Measurements from ENCODE around the gene DDA1.
A peak's percentile ranks its signal among the peaks of the same experiment; 100 is the strongest.

DDA1 gene

DNA sequence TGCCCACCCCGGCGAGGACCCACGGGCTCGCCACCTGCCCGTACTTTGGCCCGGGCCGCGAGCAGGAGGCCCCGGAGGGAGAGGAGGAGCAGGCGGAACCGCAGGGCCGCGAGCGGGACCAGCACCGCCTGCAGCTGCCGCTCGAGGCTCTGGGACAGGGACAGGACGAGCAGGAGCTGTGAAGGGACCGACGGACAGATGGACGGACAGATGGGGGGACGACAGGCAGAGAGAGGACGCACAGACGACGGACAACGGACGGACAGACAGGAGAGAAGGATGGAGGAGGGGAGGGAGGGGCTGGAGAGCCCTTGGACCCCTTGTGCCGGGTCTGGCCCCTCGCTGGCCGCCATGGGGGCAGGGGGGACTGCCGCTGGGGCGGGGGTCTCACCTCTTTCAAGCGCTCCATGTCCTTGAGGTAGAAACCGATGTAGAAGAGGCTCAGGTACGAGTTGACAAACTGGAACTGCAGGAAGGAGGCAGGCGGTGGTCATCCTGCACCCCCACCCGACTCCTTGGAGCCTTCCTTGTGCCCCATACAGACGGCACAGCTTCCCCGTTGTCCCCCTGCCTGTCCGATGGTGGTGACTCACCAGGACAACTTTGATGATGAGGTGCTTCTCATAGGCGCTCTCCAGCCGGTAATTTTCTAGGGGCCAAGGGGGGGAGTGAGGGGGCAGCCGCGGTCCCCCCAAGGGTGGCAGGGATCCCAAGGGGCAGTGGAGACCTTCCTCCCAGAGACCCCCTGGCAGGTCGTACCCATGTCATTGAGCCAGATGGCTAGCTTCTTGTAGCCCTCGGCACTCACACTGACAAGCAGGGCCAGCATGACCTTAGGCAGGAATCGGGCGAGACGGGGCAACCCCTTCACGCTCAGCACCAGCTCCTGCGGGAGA lies 20.3 kb downstream of the DDA1 start:
- DNase-seq (ENCODE audit: low read depth in 2 of 2): no peak

DNA sequence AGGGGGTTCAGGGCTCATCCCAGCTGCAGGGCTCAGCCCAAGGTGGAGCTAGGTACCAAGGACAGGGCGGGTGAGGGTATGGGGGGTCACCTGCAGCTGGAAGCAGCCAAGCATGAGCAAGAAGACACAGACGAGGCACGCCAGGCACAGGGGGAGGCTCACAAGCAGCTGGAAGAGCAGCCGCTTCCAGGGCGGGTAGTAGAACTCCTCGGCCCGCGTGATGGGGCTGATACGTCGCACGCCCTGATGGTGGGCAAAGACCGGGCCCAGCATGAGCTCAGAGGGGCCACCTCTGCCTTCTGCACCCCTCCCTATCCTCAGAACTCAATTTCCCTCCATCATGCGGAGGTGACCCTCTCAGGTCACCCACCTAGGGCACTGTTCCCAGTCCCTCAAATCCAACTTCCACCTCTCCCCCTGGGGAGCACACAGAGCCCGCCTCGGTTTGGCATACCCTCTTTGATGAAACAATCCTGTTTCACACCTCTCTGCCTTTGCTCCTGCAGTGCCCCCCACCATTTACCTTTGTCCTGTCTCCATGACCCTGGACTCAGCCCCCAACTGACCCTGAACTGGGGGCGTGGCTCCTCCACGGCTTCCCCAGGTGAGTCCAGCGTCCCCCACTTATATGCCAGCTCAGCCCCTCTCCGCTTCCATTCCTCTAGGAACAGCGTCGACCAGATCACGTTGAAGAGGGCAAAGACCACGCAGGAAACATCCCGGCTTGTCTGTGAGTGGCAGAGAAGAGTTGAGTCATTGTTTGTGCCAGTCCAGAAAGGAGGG lies 21.1 kb downstream of the DDA1 start:
- no peak for DNase-seq (ENCODE audit: low read depth in 2 of 2)

DNA sequence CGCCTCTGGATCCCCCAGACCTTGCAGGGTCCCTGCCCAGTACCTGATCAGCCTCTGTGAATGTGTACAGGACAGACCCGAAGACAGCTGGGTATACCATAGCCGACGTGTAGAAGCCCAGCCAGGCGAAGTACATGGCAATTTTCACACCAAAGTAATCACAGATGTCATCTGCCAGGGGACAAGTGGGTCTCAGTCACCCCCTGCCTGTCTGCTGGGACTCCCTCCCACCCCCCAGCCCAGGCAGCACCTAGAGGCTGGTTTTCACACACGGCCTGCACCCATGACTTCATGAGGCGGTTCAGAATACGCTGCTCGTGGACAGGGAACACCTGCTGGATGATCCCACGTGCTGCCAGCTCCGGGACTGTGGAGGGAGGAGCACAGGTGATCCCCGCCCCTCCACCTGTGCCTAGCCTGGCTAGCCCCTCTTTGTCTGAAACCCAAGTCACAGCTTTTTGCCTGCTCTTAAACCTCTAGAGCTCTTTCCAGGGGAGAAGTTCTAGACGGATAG lies 21.7 kb downstream of the DDA1 start:
- DNase-seq (ENCODE audit: low read depth in 2 of 2): no peak

DNA sequence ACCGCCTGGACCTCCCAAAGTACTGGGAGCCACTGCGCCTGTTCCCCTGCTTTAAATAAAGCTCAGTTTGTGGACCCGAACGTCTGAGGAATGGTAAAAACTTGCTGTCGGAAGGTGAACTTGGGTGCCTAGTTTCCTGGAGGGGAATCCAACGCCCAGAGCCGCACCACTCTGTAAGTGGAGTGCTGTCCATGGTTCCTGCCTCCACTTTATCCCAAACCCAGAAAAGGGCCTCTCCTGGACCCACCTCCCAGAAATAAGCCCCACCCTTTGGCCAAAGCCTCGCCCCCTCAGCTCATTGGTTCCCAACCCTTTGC lies 23.0 kb downstream of the DDA1 start:
- DNase-seq (ENCODE audit: low read depth in 2 of 2): no peak

DNA sequence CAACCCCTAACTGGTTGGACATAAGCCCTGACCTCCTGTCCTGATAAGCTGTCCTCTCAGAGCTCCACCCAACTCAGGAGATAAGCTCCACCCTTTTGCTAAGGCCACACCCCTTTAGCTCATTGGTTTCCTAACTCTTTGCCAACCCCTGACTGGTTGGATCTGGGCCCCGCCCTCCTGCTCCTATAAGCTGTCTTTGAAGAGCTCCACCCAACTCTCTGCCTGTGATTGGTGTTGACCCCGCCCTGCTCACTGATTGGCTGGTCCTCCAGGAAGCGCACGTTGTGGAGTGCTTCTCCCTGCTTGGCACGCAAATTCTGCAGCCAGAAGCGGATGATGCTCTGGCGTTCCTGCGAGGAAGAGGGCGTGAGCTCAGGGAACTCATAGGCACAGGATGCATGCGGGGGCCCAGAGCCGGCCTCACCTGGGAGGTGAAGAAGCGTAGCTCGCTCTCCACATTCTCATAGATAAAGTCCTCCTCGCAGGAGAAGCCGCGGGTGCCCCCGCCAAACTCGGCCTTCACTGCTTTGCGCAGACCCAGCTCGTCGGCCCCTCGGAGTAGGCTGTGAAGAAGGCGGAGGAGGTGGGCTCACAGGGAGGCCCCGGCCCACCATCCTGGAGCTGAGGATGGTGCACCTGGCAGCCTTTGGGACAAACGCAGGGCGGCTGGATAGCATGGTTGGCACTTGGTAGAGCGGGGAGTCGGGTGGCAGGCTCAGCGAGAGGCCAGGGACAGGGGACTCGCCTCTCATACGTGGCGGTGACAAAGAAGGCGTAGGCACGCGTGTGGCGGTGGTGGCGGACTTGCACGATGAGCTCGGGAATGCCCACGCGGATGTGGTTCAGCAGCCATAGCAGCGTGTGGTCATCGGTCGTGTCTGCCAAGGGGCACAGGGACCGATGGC lies 23.6 kb downstream of the DDA1 start:
- peak in 1 of 2 donors; percentile 50 for DNase-seq (ENCODE audit: low read depth in 2 of 2)

DNA sequence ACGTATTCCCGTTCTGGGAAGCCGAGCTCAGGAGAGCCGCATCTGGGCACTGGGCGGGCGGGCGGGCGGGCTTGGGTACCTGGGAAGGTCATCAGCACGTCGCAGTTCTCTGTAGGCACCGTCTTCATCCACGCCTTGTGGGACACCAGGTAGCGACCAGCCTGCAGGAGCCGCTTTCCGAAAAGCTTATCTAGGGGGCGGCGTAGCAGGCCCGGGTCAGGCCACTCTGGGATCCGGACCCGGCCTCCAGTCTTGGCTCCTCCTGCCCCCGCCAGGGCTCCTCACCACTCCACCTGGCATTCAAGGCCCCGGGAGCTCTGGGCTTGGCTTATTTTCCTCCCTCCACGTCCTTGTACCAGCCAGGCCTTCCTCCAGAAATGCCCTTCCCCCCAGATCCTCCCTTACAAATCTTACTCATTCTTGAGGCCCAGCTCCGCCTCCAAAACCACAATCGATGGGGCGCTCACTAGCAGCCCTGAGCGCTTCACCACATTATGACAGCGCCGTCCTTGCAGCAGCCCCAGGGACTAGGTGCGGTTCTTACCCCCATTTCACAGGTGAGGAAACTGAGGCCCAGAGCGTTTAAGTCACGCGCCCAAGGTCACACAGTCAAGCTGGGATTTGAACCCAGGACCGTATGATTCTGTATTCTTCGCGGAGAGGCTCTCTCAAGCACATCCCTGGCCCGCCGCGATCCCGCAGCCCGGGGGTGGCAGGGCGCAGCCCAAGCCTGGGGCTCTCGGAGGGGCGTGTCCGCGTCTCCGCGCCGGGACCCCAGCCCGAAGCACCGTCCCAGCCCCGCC lies 24.4 kb downstream of the DDA1 start:
- DNase-seq (ENCODE audit: low read depth in 2 of 2): peak; percentile 67 to 76

DNA sequence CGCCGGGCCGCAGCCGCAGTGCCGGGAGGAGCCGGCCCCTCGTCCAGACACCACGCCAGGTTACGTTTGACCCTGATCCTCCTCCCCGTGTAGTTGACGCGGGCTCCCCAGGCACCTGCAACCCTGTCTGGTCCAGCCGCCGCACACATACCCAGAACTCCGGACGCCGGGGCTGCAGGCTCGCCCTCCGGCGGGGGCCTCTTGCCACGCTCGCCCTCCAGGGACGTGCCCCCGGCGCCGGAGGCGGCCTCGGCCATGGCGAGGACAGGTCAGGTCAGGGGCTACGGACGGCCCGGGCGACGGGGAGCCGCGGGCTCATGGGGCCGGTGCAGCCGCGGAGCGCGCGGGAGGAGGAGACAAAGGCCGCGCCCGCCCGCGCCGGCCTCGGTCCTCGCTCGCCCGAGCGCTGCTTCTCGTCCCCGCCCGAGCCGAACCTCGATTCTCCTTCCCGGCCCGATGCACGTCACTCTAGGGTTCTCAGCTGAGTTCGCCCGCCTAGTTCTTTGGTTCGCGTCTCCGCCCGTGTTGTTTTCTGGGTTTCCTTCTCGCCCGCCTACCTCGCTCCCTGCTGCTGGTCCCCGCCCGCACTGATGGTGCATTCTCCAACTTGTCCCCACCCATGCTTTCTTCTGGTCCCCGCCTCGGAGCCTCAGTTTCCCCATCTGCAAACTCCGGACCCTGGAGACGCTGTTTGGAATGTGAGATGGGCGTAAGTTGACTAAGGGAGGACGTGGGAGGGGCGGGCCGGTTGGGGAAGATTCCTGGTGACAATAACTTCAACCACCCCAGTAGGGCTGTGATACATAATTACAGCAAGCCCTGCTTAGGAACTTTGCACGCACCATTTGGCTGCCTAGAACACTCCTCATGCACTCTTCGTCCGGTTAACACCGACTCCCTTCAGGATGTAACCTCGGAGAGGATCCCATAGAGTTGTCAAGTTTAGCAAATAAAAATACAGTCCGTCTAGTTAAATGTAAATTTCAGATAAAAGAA lies 25.3 kb downstream of the DDA1 start, which contains the start of gene ANO8:
TSS of gene ANO8 (minus strand) at position 442 of the 996 bp plus-strand sequence. CDS start at position 257, 185 bp downstream.
- DNase-seq (ENCODE audit: low read depth in 2 of 2): peak; percentile 95 to 98

DNA sequence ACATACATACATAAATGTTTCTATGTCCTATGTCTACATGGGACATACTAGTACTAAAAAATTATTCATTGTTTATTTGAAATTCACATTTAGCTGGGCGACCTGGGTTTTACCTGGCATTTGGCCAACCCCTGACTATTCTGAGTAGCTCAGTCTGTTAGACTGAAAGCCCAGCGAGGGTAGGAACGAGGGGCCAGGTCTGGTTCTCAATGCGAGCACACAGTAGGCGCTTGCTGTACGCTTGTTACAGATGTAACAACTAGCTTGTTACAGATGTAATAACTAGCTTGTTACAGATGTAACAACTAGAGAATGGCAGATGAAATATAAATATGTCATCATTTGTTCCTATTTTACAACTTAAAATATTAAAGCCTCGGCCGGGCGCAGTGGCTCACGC lies 26.2 kb downstream of the DDA1 start:
- DNase-seq (ENCODE audit: low read depth in 2 of 2): no peak

DNA sequence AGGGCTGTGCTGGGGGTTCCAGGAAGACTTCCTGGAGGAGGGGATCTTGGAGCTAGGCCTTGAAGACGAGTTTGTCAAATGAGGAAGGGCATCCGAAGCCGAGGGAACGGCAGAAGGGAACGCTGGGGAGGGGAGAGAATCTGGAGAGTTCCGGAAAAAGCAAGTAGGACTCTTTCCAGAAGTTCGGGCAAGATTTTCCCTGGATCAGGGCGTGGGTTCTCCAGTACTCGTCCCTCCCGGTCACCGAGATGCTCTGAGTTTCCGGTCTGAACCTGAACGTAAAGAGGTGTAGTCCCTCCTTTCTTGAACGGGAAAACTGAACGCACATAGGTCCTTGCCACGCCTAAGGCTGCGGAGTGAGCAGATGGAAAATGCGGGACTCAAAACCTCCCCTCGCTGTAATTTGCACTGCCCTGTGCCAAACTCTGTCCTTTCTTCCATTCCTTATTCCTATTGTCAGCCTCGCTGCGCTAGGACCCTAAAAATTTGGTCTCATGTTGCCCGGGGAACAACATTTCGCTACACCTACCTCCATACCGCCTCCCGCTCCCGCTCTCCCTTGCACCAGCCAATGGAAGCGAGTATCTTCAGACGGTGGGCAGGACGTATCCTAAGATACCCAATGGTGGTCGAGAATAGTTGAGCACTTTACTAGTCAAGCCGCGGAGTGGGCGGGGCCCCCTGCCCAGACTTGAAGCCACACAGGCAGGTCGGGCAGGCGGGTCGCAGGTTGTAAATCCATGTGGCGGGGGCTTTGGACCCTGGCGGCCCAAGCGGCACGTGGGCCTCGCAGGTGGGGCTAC lies 27.7 kb downstream of the DDA1 start, which contains the start of gene GTPBP3:
TSS of gene GTPBP3 (plus strand) at position 682 of the 803 bp plus-strand sequence. CDS start at position 741, 59 bp downstream.
- DNase-seq (ENCODE audit: low read depth in 2 of 2): peak; percentile 95 to 97

DNA sequence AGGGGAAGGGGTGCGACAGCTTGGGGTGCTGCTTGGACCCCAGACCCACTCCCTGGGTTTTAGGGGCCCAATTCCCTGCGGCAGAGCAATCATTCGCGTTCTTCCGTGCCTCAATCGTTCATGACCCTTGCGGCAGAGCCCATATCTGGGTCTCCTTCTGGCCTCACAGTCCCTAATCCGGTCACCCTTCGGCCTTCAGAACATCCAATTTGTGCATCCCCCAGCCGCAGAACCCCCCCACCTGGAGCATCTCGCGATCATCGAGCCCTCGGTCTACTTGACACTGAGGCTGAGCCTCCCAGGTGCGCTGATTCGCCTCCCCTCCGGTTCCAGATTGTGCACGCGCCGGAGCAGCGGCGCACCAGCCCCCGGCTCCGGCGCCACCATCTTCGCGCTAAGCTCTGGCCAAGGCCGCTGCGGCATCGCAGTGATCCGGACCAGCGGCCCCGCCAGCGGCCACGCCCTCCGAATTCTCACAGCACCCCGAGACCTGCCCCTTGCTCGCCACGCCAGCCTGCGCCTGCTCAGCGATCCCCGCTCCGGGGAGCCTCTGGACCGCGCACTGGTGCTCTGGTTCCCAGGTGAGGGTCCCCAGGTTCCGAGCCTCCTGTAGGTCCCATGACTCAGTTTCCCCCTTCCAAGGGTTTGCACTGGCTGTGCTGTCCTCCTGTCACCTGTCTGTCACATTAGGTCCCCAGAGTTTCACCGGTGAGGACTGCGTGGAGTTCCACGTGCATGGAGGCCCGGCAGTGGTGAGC lies 28.5 kb downstream of the DDA1 start:
- DNase-seq (ENCODE audit: low read depth in 2 of 2): no peak

DNA sequence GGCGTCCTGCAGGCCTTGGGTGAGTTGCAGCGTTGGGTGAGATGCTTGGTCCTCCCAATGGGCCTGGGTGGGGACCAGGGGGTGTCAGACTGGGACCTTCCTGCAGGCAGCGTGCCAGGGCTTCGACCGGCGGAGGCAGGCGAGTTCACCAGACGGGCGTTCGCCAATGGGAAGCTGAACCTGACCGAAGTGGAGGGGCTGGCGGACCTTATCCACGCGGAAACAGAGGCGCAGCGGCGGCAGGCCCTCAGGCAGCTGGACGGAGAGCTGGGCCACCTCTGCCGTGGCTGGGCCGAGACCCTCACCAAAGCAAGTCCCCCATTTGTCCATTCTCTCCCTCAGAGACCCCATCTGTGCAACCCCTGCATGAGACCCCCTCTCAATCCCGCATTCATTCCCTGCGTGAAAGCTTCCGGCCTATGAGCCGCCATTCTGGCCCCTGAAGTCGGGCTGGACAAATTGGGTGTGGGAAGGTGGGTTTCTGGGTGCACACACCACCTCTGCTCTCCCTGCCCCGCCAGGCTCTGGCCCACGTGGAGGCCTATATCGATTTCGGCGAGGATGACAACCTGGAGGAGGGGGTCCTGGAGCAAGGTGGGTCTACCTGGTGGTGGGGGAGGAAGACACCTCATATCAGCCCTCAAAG lies 29.2 kb downstream of the DDA1 start:
- no peak for DNase-seq (ENCODE audit: low read depth in 2 of 2)

DNA sequence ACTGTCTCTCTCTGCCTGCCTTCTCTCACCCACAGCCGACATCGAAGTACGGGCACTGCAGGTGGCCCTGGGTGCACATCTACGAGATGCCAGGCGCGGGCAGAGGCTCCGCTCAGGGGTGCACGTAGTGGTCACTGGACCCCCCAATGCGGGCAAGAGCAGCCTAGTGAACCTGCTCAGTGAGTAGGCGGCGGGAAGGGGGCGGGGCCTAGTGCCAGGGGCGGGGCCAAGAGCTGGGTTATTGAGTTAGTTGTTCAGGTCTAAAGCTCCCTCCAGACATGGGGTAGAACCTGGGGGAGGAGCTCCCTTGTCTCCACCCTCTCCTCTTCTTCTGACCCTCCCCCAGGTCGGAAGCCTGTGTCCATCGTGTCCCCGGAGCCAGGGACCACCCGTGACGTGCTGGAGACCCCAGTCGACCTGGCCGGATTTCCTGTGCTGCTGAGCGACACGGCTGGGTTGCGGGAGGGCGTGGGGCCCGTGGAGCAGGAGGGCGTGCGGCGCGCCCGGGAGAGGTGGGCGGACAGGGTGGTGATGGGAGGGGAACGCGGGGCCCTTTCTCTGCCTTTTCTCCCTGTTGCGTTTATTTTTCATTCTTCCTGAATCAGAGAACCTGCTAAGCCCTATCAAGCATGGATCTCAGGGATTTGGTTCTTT lies 29.9 kb downstream of the DDA1 start:
- DNase-seq (ENCODE audit: low read depth in 2 of 2): peak; percentile 64 to 73

DNA sequence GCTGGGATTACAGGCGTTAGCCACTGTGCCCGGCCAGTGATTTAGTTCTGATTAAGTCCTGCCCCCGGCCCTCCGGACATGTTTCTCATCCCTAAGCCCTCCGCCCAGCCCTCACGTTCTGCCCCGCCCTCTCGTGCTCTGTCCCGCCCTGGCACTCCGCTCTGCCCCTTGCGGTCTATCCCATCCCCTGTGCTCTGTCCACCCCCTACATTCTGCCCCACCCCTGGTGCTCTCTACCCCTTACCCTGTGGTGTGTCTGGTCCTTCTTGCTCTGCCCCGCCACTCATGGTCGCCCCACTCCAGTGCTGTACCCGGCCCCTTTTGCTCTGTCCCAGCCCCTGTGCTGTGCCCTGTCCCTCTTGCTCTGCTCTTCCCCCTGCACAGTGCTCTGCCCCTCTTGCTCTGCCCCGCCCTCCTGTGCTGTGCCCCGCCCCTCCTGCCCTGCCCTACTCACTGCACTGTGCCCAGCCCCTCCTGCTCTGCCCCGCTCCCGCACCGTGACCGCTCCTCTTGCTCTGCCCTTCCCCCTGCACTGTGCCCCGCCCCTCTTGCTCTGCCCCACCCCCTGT lies 31.0 kb downstream of the DDA1 start:
- no peak for DNase-seq (ENCODE audit: low read depth in 2 of 2)

DNA sequence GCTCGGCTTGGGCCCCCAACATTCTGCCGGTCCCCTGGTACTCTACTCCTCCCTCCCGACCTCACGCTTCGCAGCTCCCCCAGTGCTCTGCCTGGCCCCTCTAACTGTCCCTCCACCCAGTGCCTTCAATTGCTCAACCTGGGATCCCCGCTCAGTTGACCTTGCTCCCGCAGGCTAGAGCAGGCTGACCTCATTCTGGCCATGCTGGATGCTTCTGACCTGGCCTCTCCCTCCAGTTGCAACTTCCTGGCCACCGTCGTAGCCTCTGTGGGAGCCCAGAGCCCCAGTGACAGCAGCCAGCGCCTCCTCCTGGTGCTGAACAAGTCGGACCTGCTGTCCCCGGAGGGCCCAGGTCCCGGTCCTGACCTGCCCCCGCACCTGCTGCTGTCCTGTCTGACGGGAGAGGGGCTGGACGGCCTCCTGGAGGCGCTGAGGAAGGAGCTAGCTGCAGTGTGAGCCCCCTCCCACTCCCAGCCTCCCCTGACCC lies 31.6 kb downstream of the DDA1 start:
- DNase-seq (ENCODE audit: low read depth in 2 of 2): no peak

DNA sequence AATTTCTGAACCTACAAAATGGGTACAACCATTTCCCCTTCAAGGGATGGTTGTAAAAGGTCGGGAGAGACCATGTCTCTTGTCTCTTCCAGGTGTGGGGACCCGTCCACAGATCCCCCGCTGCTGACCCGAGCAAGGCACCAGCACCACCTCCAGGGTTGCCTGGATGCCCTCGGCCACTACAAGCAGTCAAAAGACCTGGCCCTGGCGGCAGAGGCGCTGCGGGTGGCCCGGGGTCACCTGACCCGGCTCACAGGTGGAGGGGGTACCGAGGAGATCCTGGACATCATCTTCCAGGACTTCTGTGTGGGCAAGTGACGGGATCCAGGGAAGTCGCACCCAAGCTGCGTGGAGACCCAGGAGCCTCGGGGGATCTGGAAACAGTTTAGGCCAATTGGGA lies 32.0 kb downstream of the DDA1 start:
- DNase-seq (ENCODE audit: low read depth in 2 of 2): no peak

DNA sequence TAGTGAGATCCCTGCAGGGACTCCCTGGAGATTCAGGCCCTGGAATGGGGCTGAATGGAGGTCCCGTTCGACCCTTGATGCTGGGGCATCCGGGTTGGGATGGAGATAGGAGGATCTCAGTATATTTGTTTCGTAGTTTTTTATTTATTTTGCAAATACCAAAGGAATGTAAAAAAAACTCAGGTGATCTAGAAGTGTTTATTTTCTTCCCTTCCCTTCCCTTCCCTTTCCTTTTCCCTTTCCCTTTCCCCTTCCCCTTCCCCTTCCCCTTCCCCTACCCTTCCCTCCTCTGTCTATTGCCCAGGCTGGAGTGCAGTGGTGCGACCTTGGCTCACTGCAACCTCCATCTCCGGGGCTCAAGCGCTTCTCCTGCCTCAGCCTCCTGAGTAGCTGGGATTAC lies 32.5 kb downstream of the DDA1 start:
- no peak for DNase-seq (ENCODE audit: low read depth in 2 of 2)

Measured in stimulated activated CD4-positive, alpha-beta T cell treated with anti-CD3 and anti-CD28 coated beads, Interleukin-4, amount 100 ng/mL, for 48 hours (primary cell).